ENCODE measurements around the gene PYGM.

The PYGM gene

GRCh38 chr11:64741375-64742086 is 18.2 kb downstream of the PYGM start:
- no peaks in the 10 kb centered on the region for H3K27me3 ChIP-seq

GRCh38 chr11:64739871-64740270 is 19.9 kb downstream of the PYGM start:
- Histone ChIP-seq H3K27ac (peak overlapping the region; percentile 27), H3K27me3 (no peaks in the 10 kb centered on the region), H3K4me1 (ENCODE audit: control insufficient read depth in 1 of 2, insufficient read depth in 1 of 2, low read depth in 1 of 2, low read length in 1 of 2) (peaks cover 25 to 28% of the 10 kb centered on the region in 2 experiments), H3K9me3 (no peaks in the 10 kb centered on the region), H3K36me3 (peaks cover 68% of the 10 kb centered on the region), H3K4me3 (ENCODE audit: low read depth in 1 of 2, low read length in 1 of 2) (no peak overlapping the region)
- no peak for TF ChIP-seq CTCF (IDR thresholded peaks at IDR 0.05)

More at GRCh38 chr11:64741375-64742086, 18.2 kb downstream of the PYGM start:
- Histone ChIP-seq H3K4me1 (ENCODE audit: control insufficient read depth in 1 of 2, insufficient read depth in 1 of 2, low read depth in 1 of 2, low read length in 1 of 2) (peaks cover 35 to 40% of the 10 kb centered on the region in 2 experiments), H3K4me3 (ENCODE audit: low read depth in 1 of 2, low read length in 1 of 2) (peak overlapping the region; percentile 98), H3K27ac (peak overlapping the region; percentile 100), H3K9me3 (no peaks in the 10 kb centered on the region), H3K36me3 (peaks cover 51% of the 10 kb centered on the region)
- no peak for TF ChIP-seq CTCF (IDR thresholded peaks at IDR 0.05)

- Histone ChIP-seq H3K27me3 (no peaks in the 10 kb centered on the region), H3K27ac (peak overlapping the region; percentile 15), H3K36me3 (peaks cover 99% of the 10 kb centered on the region), H3K9me3 (no peaks in the 10 kb centered on the region), H3K4me1 (ENCODE audit: control insufficient read depth in 1 of 2, insufficient read depth in 1 of 2, low read depth in 1 of 2, low read length in 1 of 2) (peaks cover 9 to 11% of the 10 kb centered on the region in 2 experiments), H3K4me3 (ENCODE audit: low read depth in 1 of 2, low read length in 1 of 2) (no peak overlapping the region)
- TF ChIP-seq CTCF (IDR thresholded peaks at IDR 0.05): no peak
These were observed 23.1 kb downstream of the PYGM start for GRCh38 chr11:64736654-64737053.

GRCh38 chr11:64735725-64736259 is 24.0 kb downstream of the PYGM start:
- no peak for TF ChIP-seq CTCF (IDR thresholded peaks at IDR 0.05)
- peaks cover 99% of the 10 kb centered on the region for H3K36me3 ChIP-seq

GRCh38 chr11:64734811-64735724 is 24.7 kb downstream of the PYGM start:
- Histone ChIP-seq H3K4me3 (ENCODE audit: low read depth in 1 of 2, low read length in 1 of 2) (no peak overlapping the region), H3K27me3 (no peaks in the 10 kb centered on the region), H3K4me1 (ENCODE audit: control insufficient read depth in 1 of 2, insufficient read depth in 1 of 2, low read depth in 1 of 2, low read length in 1 of 2) (no peaks in the 10 kb centered on the region), H3K9me3 (no peaks in the 10 kb centered on the region), H3K27ac (peak overlapping the region; percentile 11), H3K36me3 (peaks cover 99% of the 10 kb centered on the region)
- no peak for TF ChIP-seq CTCF (IDR thresholded peaks at IDR 0.05)

More at GRCh38 chr11:64735725-64736259, 24.0 kb downstream of the PYGM start:
- Histone ChIP-seq H3K4me1 (ENCODE audit: control insufficient read depth in 1 of 2, insufficient read depth in 1 of 2, low read depth in 1 of 2, low read length in 1 of 2) (peaks cover 0 to 3% of the 10 kb centered on the region in 2 experiments), H3K4me3 (ENCODE audit: low read depth in 1 of 2, low read length in 1 of 2) (no peak overlapping the region), H3K27me3 (no peaks in the 10 kb centered on the region), H3K27ac (no peak overlapping the region), H3K9me3 (no peaks in the 10 kb centered on the region)

Measured in neutrophil (primary cell).